Spleen (tissue), 7 donors: ENCODE results near the gene BAIAP2L2.

ENCODE experiments used
- POLR2A ChIP-seq, 3 donors: fragments of 450-650 bp; IDR thresholded peaks; one replicate each; pipeline ENCODE4 v1.5.1; 2017; ENCODE audit warnings: antibody characterized with exemption in 3 of 3, mild to moderate bottlenecking in 1 of 3
- POLR2AphosphoS5 ChIP-seq, 3 donors: sonication (generic); formaldehyde crosslinking; IDR thresholded peaks; one replicate each; pipeline ENCODE4 v1.5.1; 2017; ENCODE audit warnings: antibody characterized with exemption in 3 of 3
- TF ChIP-seq, protein P1 (sequence below), 11 experiments: fragments of 200-600 bp in 7 of 11; fragments of 450-650 bp in 4 of 11; sonication (generic) in 4 of 11; IDR thresholded peaks in 8 of 11; conservative IDR thresholded peaks in 3 of 11; 1 replicate in 7 of 11; 2 replicates in 4 of 11; pipeline versions ENCODE4 v1.4.0 to v1.8.0; 2016 to 2021; ENCODE audit warnings: antibody characterized with exemption in 11 of 11, inconsistent platforms in 4 of 11, mild to moderate bottlenecking in 1 of 11
- donor health status: DM: no; HTN: no; CAD: no; lungs with moderate emphysema.
- donor health status: DM: no; HTN: no; CAD: no.
- donor health status: DM: no; HTN: no; CAD: no.

- TF ChIP-seq, protein P1, sequence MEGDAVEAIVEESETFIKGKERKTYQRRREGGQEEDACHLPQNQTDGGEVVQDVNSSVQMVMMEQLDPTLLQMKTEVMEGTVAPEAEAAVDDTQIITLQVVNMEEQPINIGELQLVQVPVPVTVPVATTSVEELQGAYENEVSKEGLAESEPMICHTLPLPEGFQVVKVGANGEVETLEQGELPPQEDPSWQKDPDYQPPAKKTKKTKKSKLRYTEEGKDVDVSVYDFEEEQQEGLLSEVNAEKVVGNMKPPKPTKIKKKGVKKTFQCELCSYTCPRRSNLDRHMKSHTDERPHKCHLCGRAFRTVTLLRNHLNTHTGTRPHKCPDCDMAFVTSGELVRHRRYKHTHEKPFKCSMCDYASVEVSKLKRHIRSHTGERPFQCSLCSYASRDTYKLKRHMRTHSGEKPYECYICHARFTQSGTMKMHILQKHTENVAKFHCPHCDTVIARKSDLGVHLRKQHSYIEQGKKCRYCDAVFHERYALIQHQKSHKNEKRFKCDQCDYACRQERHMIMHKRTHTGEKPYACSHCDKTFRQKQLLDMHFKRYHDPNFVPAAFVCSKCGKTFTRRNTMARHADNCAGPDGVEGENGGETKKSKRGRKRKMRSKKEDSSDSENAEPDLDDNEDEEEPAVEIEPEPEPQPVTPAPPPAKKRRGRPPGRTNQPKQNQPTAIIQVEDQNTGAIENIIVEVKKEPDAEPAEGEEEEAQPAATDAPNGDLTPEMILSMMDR (IDR thresholded peaks at IDR 0.05 in 8 of 11, conservative IDR thresholded peaks at IDR 0.05 in 3 of 11), result no peak
- TF ChIP-seq POLR2A (IDR thresholded peaks at IDR 0.05), result no peak
- no peak for TF ChIP-seq POLR2AphosphoS5 (IDR thresholded peaks at IDR 0.05)
These were observed 23.5 kb downstream of the BAIAP2L2 start for GRCh38 chr22:38086942-38087341.
